WI38 (cell line): ENCODE data around the gene TAAR5.
"Not testable (repeated sequence)": the region's sequence is repeated elsewhere in the genome, so short reads cannot be mapped to it uniquely, and the experiment has no call there.

Source experiments
- H3K4me3 ChIP-seq: 2 replicates; pipeline ENCODE4 v1.5.1; 2011; ENCODE audit warnings: low read depth, mild to moderate bottlenecking, control low read depth, low read length
- CTCF ChIP-seq: IDR thresholded peaks from 2 replicates; pipeline ENCODE4 v1.5.1; 2012; ENCODE audit warnings: low read depth, mild to moderate bottlenecking, control low read depth, low read length

Gene TAAR5

GRCh38 chr6:132569170-132569569, 20.4 kb downstream of the TAAR5 start:
- H3K4me3 ChIP-seq = no peak overlapping the region
- TF ChIP-seq CTCF = no peak

GRCh38 chr6:132568611-132569010, 20.9 kb downstream of the TAAR5 start:
- H3K4me3 ChIP-seq = no peak overlapping the region
- no peak for TF ChIP-seq CTCF

GRCh38 chr6:132567566-132567965, 22.0 kb downstream of the TAAR5 start:
- TF ChIP-seq CTCF = no peak
- H3K4me3 ChIP-seq = no peak overlapping the region

- TF ChIP-seq CTCF = no peak
- no peak overlapping the region for H3K4me3 ChIP-seq
These were observed 23.1 kb downstream of the TAAR5 start for GRCh38 chr6:132566404-132566803.

GRCh38 chr6:132560087-132560486, 29.5 kb downstream of the TAAR5 start:
- not testable (repeated sequence) for H3K4me3 ChIP-seq

GRCh38 chr6:132552372-132552771, 37.2 kb downstream of the TAAR5 start, which contains the start of gene TAAR8:
Gene TAAR8, plus strand, starts transcription at chr6:132552672. Its CDS starts 21 bp downstream, at chr6:132552693.
- no peak for TF ChIP-seq CTCF
- no peak within 1 kb of the TSS for H3K4me3 ChIP-seq

GRCh38 chr6:132551214-132551613, 38.3 kb downstream of the TAAR5 start:
- no peak for TF ChIP-seq CTCF
- H3K4me3 ChIP-seq = no peak overlapping the region

- TF ChIP-seq CTCF = no peak
These were observed 40.6 kb downstream of the TAAR5 start for GRCh38 chr6:132548746-132549463.

More at GRCh38 chr6:132548746-132549463, 40.6 kb downstream of the TAAR5 start:
- H3K4me3 ChIP-seq = no peak overlapping the region
